ENCODE data around the gene STAC3. TPM values are rescaled to one million over a fixed set of nuclear protein-coding genes. Genes with fewer than 3 reads are reported as not detected.

The STAC3 gene
- total RNA-seq, 6 experiments from 2014 or later: 0.21 to 1.1 (median 0.58) TPM

GRCh38 chr12:57221169-57221917, 29.6 kb downstream of the STAC3 start:
- Mint-ChIP-seq H3K4me3 (no peak overlapping the region), H3K9me3 (no peaks in the 10 kb centered on the region), H3K27ac (no peak overlapping the region), H3K4me1 (ENCODE audit: low read depth) (peaks cover 20% of the 10 kb centered on the region), H3K27me3 (ENCODE audit: insufficient read depth) (peaks cover 32% of the 10 kb centered on the region), H3K36me3 (ENCODE audit: low read depth) (no peaks in the 10 kb centered on the region)
- DNase-seq: no peak
- no peak for TF ChIP-seq CTCF (IDR thresholded peaks at IDR 0.05)

- no peak for DNase-seq
- Mint-ChIP-seq H3K27ac (no peak overlapping the region), H3K4me3 (no peak overlapping the region), H3K36me3 (ENCODE audit: low read depth) (no peaks in the 10 kb centered on the region), H3K9me3 (no peaks in the 10 kb centered on the region), H3K27me3 (ENCODE audit: insufficient read depth) (peaks cover 35% of the 10 kb centered on the region), H3K4me1 (ENCODE audit: low read depth) (peaks cover 23% of the 10 kb centered on the region)
- no peak for TF ChIP-seq CTCF (IDR thresholded peaks at IDR 0.05)
These were observed 30.2 kb downstream of the STAC3 start for GRCh38 chr12:57220770-57221168.

- Mint-ChIP-seq H3K36me3 (ENCODE audit: low read depth) (no peaks in the 10 kb centered on the region), H3K9me3 (no peaks in the 10 kb centered on the region), H3K4me1 (ENCODE audit: low read depth) (peaks cover 28% of the 10 kb centered on the region), H3K4me3 (no peak overlapping the region), H3K27ac (no peak overlapping the region), H3K27me3 (ENCODE audit: insufficient read depth) (peaks cover 41% of the 10 kb centered on the region)
- no peak for DNase-seq
- TF ChIP-seq CTCF (IDR thresholded peaks at IDR 0.05): no peak
These were observed 30.8 kb downstream of the STAC3 start for GRCh38 chr12:57219993-57220754.

- Mint-ChIP-seq H3K36me3 (ENCODE audit: low read depth) (no peaks in the 10 kb centered on the region), H3K27me3 (ENCODE audit: insufficient read depth) (peaks cover 46% of the 10 kb centered on the region), H3K27ac (no peak overlapping the region), H3K4me3 (no peak overlapping the region), H3K4me1 (ENCODE audit: low read depth) (peaks cover 31% of the 10 kb centered on the region), H3K9me3 (no peaks in the 10 kb centered on the region)
- DNase-seq: no peak
- TF ChIP-seq CTCF (IDR thresholded peaks at IDR 0.05): no peak
These were observed 31.6 kb downstream of the STAC3 start for GRCh38 chr12:57219205-57219992.

GRCh38 chr12:57218030-57218853, 32.7 kb downstream of the STAC3 start:
- H3K4me1 Mint-ChIP-seq (ENCODE audit: low read depth): peaks cover 43% of the 10 kb centered on the region
- H3K9me3 Mint-ChIP-seq: no peaks in the 10 kb centered on the region
- H3K4me3 Mint-ChIP-seq: peak overlapping the region; percentile 79; the same call in 1 of the 2 replicates
- H3K27me3 Mint-ChIP-seq (ENCODE audit: insufficient read depth): peaks cover 51% of the 10 kb centered on the region
- no peak overlapping the region for H3K27ac Mint-ChIP-seq
- DNase-seq: peak; percentile 35
- H3K36me3 Mint-ChIP-seq (ENCODE audit: low read depth): 0 out of 2 replicates have a peak, but pooled peaks cover 9% of the 10 kb centered on the region
- no peak for TF ChIP-seq CTCF (IDR thresholded peaks at IDR 0.05)

Measured in HFFc6 (cell line).